ENCODE measurements around the gene REST. TPM values are rescaled to one million over a fixed set of nuclear protein-coding genes. Genes with fewer than 3 reads are reported as not detected.

Gene REST
- 21.5 and 24.6 TPM in 2 replicates for total RNA-seq

DNA sequence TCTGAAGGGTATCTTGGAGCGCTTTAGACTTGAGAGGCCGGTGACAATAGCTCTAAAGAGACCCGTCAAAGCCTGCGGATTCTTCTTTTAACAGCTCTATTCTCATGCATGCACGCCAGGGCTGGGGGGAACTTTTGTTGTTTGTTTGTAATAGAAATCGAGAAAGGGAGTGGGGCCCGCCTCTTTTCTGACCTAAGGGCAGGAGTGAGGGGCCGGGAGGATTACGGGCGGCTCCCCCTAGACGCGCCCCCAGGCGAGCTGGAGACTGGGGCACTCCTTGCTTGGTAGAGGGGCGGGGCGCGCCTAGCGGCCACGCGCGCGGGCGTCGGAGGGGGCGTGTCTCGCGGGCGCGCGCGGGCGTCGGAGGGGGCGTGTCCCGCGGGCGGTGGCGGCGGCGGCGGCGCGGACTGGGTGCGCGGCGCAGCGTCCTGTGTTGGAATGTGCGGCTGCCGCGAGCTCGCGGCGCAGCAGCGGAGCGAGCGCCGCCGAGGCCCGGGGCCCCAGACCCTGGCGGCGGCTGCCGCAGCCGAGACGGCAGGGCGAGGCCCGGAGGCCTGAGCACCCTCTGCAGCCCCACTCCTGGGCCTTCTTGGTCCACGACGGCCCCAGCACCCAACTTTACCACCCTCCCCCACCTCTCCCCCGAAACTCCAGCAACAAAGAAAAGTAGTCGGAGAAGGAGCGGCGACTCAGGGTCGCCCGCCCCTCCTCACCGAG lies at the start of gene REST:
TSS of gene REST (plus strand) at position 412 of the 717 bp plus-strand sequence. CDS start 2,739 bp downstream, outside the sequence.

GRCh38 chr4:56977321-56978012 lies 69.8 kb downstream of the REST start, which contains the start of gene NOA1:
TSS of gene NOA1 (minus strand) at chr4:56977606. CDS start at chr4:56977585, 21 bp downstream.

GRCh38 chr4:56978750-56979303 lies 71.1 kb downstream of the REST start, which contains the start of gene POLR2B:
TSS of gene POLR2B (plus strand) at chr4:56978896. CDS start at chr4:56978986, 90 bp downstream.

Other genes starting within 250 kb of the REST start
- gene HOPX, start 226.6 kb upstream of the REST start, total RNA-seq, result 4.3 and 15.4 TPM in 2 replicates
- gene SPINK2, start 86.2 kb upstream of the REST start, total RNA-seq, result not detected in 2 replicates
- 15.3 and 19.8 TPM in 2 replicates for gene NOA1, start 69.7 kb downstream of the REST start, total RNA-seq
- 65.7 and 81.2 TPM in 2 replicates for gene POLR2B, start 71.0 kb downstream of the REST start, total RNA-seq
- gene IGFBP7, start 202.5 kb downstream of the REST start, total RNA-seq, result 2,241 and 2,809 TPM in 2 replicates

All from cardiac atrium fibroblast (primary cell).